ENCODE measurements around the gene HERC3. TPM values are rescaled to one million over a fixed set of nuclear protein-coding genes. Genes with fewer than 3 reads are reported as not detected.

HERC3 gene
- polyA plus RNA-seq, 4 donors = 12.5 to 16.3 (median 15.8) TPM

- no peak for DNase-seq (ENCODE audit: low read depth in 4 of 4, low spot score in 2 of 4)
Observed at GRCh38 chr4:88742561-88742960, 150.3 kb downstream of the HERC3 start.

GRCh38 chr4:88743696-88744095 lies 151.4 kb downstream of the HERC3 start:
- no peak for DNase-seq (ENCODE audit: low read depth in 4 of 4, low spot score in 2 of 4)

GRCh38 chr4:88744609-88745008 lies 152.3 kb downstream of the HERC3 start:
- DNase-seq (ENCODE audit: low read depth in 4 of 4, low spot score in 2 of 4) = no peak

GRCh38 chr4:88745175-88745574 lies 152.9 kb downstream of the HERC3 start:
- DNase-seq (ENCODE audit: low read depth in 4 of 4, low spot score in 2 of 4) = no peak

GRCh38 chr4:88745581-88746163 lies 153.4 kb downstream of the HERC3 start:
- DNase-seq (ENCODE audit: low read depth in 4 of 4, low spot score in 2 of 4) = no peak

GRCh38 chr4:88746206-88746605 lies 153.9 kb downstream of the HERC3 start:
- no peak for DNase-seq (ENCODE audit: low read depth in 4 of 4, low spot score in 2 of 4)

GRCh38 chr4:88747351-88747750 lies 155.1 kb downstream of the HERC3 start:
- DNase-seq (ENCODE audit: low read depth in 4 of 4, low spot score in 2 of 4) = no peak

GRCh38 chr4:88750369-88750768 lies 158.1 kb downstream of the HERC3 start:
- DNase-seq (ENCODE audit: low read depth in 4 of 4, low spot score in 2 of 4) = no peak

GRCh38 chr4:88751258-88752075 lies 159.2 kb downstream of the HERC3 start:
- DNase-seq (ENCODE audit: low read depth in 4 of 4, low spot score in 2 of 4) = no peak

- DNase-seq (ENCODE audit: low read depth in 4 of 4, low spot score in 2 of 4) = no peak
Observed at GRCh38 chr4:88752076-88752463, 159.8 kb downstream of the HERC3 start.

- no peak for DNase-seq (ENCODE audit: low read depth in 4 of 4, low spot score in 2 of 4)
Observed at GRCh38 chr4:88752754-88753153, 160.5 kb downstream of the HERC3 start.

GRCh38 chr4:88753658-88754571 lies 161.6 kb downstream of the HERC3 start:
- no peak for DNase-seq (ENCODE audit: low read depth in 4 of 4, low spot score in 2 of 4)

GRCh38 chr4:88754796-88755195 lies 162.5 kb downstream of the HERC3 start:
- no peak for DNase-seq (ENCODE audit: low read depth in 4 of 4, low spot score in 2 of 4)

GRCh38 chr4:88755454-88755853 lies 163.2 kb downstream of the HERC3 start:
- no peak for DNase-seq (ENCODE audit: low read depth in 4 of 4, low spot score in 2 of 4)

- no peak for DNase-seq (ENCODE audit: low read depth in 4 of 4, low spot score in 2 of 4)
Observed at GRCh38 chr4:88756149-88756548, 163.9 kb downstream of the HERC3 start.

- DNase-seq (ENCODE audit: low read depth in 4 of 4, low spot score in 2 of 4) = no peak
Observed at GRCh38 chr4:88757067-88757466, 164.8 kb downstream of the HERC3 start.

GRCh38 chr4:88757776-88758175 lies 165.5 kb downstream of the HERC3 start:
- no peak for DNase-seq (ENCODE audit: low read depth in 4 of 4, low spot score in 2 of 4)

Measured in left renal cortex interstitium (tissue), 4 donors.